Coronary artery (tissue), 2 donors: ENCODE measurements around the gene C1QTNF5.
A peak's percentile ranks its signal among the peaks of the same experiment; 100 is the strongest.

Experiments used
- DNase-seq: peaks from one replicate; pipeline ENCODE4 v3.0.0-alpha.2; 2017; ENCODE audit warnings: low spot score
- H3K27ac ChIP-seq, 2 donors: fragments of 200-600 bp; sonication (generic); one replicate each; pipeline ENCODE4 v1.5.1; 2016 to 2019
- H3K4me3 ChIP-seq: fragments of 200-600 bp; sonication (generic); 2 replicates; pipeline ENCODE4 v1.5.1; 2016; ENCODE audit warnings: mild to moderate bottlenecking, moderate library complexity
- TF ChIP-seq, protein P1 (sequence below): fragments of 200-600 bp; sonication (generic); IDR thresholded peaks from one replicate; pipeline ENCODE4 v1.5.1; 2019; ENCODE audit warnings: antibody characterized with exemption

Gene C1QTNF5

DNA sequence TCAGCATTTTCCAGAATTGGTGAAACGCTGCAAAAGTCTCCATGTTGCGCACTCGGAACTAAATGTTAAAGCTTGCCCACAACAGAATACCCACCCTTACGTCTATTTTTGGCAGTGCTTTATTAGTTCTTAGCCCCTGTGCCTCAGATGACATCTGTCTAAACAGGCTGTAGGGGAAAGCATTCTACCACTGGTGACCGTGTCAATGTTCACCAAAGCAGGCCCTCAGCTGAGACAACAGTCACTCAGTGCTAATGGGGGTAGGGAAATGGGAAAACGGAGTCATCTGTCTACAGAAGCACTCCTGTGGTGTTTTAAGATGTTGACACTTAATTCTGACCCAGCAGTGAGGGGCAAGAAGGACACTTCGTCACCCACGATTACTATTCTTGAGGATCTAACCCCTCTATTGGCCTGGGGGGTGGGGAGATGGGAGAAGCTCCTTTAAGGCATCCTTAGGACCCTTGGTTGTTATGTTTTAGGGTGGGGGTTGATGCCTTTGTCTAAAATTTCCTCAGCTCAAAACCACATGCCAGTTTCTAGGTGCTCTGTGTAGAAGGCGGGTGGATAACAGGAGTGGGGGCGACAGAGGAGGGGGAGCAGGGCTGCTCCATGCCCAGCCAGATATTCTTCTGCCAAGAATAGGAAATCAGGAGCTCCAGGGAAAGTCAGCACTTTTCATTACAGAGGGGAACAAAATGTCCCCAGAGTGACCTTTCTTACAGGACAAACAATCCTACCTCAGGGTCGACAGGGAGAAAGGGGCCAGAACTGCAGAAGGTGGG, 21.4 kb upstream of the C1QTNF5 start:
- peak overlapping the region; percentile 72 to 82 for H3K27ac ChIP-seq
- no peak for DNase-seq
- no peak overlapping the region for H3K4me3 ChIP-seq
- TF ChIP-seq, protein P1, sequence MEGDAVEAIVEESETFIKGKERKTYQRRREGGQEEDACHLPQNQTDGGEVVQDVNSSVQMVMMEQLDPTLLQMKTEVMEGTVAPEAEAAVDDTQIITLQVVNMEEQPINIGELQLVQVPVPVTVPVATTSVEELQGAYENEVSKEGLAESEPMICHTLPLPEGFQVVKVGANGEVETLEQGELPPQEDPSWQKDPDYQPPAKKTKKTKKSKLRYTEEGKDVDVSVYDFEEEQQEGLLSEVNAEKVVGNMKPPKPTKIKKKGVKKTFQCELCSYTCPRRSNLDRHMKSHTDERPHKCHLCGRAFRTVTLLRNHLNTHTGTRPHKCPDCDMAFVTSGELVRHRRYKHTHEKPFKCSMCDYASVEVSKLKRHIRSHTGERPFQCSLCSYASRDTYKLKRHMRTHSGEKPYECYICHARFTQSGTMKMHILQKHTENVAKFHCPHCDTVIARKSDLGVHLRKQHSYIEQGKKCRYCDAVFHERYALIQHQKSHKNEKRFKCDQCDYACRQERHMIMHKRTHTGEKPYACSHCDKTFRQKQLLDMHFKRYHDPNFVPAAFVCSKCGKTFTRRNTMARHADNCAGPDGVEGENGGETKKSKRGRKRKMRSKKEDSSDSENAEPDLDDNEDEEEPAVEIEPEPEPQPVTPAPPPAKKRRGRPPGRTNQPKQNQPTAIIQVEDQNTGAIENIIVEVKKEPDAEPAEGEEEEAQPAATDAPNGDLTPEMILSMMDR, result no peak

DNA sequence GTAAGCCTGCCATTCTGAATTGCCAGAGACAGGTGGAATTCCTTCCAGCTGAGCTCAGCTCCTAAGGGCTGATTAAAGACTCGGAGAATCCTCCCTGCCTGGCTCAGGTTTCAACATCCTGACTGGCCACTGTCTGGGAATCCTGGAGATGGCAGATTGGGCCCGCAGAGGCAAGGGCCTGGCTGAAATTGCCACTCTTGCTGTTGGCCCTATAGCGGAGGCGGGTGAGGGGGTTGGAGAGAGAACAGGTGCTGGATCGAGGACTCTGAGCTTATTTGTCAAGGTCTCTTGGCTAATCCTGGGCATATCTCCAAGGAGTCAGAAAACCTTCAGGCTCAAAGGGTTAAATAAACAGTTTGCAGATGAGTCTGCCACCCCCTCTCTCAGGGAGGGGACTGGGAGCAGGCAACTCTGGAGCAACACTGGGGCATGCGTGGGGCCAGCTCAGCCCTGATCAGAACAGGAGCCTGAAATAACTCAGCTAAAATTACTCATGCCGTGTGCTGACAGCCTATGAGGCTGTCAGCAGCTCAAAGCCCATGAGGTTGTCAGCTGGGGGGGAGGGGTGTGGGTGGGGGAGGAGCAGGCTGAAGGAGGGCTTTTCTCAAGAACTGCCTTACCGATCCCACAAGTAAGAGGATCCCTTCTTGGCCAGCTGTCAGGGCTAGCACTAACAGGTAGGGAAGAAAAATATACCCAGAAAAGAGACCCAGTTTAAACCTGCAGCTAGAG, 20.5 kb upstream of the C1QTNF5 start:
- no peak for DNase-seq
- no peak overlapping the region for H3K4me3 ChIP-seq
- TF ChIP-seq, protein P1, result no peak
- H3K27ac ChIP-seq, result peak overlapping the region; percentile 72 to 82

DNA sequence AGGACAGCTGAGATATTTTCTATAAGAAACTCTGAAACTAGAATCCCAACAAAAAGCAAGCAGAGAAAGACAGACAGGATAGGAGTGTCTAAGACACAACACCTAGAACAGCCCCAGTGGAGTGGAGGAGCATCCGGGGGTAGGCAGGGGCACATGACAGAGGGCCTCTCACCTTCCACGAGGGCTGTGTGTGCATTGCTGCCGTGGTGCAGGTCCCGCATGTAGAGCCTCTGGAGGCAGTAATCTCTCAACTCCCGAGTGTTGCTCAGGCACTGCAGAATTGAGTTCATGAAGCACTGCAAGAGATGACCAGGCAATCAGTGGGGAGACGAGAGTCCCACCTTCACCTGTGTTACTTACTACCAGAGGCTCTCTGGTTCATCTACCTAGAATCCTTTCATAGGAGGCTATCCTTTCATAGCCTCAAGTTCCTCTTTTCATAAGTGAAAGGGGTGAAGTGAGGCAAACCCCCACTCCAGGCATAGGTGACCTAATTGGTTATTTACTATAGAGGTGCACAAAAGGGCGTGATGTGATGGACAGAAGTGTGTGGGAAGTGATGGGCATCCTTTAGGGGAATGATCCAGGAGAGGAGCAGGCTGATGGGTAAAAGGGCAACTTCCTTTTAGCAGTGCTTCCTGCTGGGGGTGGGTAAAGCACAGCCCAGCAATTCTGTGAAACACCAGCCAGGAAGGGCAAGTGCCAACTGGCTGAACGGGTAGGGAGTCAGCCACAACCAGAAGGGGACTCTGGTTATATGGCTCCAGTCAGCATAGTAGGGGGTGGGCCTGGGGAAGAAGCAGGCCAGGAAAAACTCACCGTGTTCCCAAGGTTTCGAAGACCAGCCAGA, 18.9 kb upstream of the C1QTNF5 start:
- no peak for DNase-seq
- TF ChIP-seq, protein P1, result no peak
- Histone ChIP-seq H3K4me3 (no peak overlapping the region), H3K27ac (no peak overlapping the region)

DNA sequence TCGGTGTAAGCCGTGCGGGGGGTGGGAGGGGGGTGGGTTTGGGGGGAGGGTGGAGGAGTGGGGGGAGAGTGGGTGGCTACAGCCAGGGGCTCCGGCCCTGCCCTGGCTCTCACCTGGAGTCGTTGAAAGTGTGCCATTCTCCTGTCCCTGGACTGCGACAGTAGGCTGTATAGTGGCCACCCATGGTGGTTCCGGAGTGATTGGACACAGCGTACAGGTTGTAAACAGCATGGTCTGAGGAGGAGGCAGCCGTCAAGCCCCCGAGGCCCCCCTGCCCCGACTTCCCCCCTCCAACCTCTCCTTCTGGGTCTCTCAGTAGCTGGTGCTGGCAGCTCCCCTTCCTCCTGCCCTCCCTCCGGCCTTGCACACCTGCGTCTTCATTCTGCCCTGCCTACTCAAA, 16.4 kb upstream of the C1QTNF5 start:
- DNase-seq, result no peak
- H3K4me3 ChIP-seq, result peak overlapping the region; percentile 73
- H3K27ac ChIP-seq, result peak overlapping the region; percentile 52 to 63
- TF ChIP-seq, protein P1, result no peak

DNA sequence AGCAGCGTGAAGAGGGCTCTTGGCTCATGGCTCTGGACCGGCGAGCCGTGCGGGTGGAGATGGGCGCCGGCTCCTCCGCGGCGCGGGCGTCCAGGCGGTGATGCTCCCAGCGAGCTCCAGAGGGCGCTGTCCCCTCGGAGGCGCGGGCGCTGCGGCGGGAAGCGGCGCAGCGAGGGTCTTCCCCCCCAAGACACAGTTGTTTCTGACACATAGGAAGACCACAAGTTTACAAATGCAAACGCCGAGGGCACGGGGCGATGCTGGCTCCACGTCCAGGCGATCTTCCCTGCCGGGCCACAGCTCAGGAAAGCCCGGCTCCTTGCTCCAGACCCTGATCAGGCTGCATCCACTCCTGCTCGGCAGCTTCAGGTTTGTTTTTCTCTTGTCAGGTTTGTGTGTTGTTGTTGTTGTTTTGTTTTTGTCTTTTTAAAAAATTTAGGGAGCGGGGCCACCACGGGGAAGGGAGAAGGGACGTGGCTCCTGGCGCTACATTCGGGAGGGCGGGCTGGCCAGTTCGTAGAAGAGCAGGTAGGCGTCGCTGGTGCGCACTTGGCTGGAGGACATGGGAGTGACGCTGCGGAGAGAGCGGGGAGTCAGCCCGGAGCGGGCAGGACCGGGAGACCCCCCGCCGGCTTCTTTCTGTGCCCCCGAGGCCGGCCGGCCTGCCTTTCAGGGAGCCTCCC, 15.8 kb upstream of the C1QTNF5 start:
- TF ChIP-seq, protein P1, result peak; percentile 94
- DNase-seq, result no peak
- Histone ChIP-seq H3K4me3 (peak overlapping the region; percentile 73), H3K27ac (peak overlapping the region; percentile 52 to 71)

DNA sequence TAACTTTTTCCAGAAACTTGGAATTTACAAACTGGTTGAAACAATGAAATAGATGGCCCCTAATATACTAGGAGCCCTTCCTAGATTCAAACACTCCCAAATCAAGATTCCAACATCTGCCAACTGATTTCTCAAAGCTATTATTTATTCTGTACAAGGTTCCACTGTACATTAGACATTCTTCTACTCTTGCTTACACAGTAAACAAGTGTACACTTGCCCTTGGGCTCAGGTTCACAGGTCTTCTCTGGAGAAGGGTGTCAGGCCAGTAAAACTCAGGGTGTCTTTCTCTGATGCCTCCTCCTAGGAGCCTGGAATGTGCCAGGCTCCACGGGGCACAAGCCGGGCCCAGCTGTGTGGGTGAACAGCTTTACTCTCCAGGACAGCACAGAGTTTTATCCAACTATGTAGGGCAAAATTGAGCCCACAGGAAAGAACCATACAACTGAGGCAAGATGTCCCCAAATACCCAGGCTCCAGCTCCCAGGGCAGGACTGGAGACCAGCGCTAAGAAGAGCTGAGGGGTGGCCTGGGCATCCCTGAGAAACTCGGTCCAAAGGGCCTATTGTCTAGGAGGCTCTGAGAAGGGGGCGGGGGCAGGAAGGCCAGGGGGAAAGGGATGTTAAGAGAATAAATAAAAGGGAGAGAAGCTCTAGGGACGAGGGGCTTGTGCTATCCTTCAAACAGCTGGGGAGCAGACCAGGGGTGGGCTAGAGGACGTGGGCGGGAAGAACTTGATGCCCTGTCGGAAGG, 14.6 kb upstream of the C1QTNF5 start:
- no peak for DNase-seq
- H3K4me3 ChIP-seq, result no peak overlapping the region
- no peak overlapping the region for H3K27ac ChIP-seq
- TF ChIP-seq, protein P1, result no peak
